ENCODE measurements around the gene PPP1R11. TPM values are rescaled to one million over a fixed set of nuclear protein-coding genes. Genes with fewer than 3 reads are reported as not detected.
A peak's percentile ranks its signal among the peaks of the same experiment; 100 is the strongest.

Gene PPP1R11
- polyA plus RNA-seq, 1 experiment: 53.5 TPM

DNA sequence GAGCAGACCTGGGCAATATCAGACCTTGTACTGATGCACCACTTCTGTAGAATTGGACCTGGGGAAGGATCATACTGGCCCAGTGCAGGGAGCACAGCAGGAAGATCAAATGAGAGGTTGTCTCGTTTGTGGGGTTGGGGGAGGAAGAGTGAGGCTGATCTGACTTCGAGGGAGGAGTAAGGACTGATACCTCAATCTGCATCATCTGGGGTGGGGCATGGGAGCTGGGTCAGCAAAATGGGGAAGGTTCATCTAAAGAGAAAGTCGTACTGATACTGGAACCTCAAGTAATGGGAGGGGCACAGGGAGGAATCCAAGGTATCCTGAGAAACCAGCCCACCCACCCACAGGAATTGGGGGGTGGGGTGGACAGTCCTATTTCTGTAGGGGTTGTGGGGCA, 4.9 kb downstream of the PPP1R11 start:
- ChIA-PET POLR2A (no interaction called here), CTCF (interaction anchor here (1.3 kb wide), 1 partner anchor 59 kb away, joined by 3 read pairs; no protein-coding TSS in a partner anchor)
- H3K4me3 ChIP-seq (ENCODE audit: low read depth, low read length): no peak overlapping the region
- H3K9me3 ChIP-seq (ENCODE audit: control insufficient read depth, insufficient read depth, low read length): no peaks in the 10 kb centered on the region; the same call in 1 of the 2 replicates
- peaks cover 57% of the 10 kb centered on the region for H3K27me3 ChIP-seq (ENCODE audit: control insufficient read depth, insufficient read depth, low read length)
- H3K27ac ChIP-seq (ENCODE audit: low read depth, low read length): no peak overlapping the region
- TF ChIP-seq CTCF (IDR thresholded peaks at IDR 0.05; ENCODE audit: low read depth, low read length): no peak
- DNase-seq (ENCODE audit: low read depth, low spot score): no peak

- Histone ChIP-seq H3K27me3 (ENCODE audit: control insufficient read depth, insufficient read depth, low read length) (peaks cover 74% of the 10 kb centered on the region), H3K4me3 (ENCODE audit: low read depth, low read length) (no peak overlapping the region), H3K27ac (ENCODE audit: low read depth, low read length) (no peak overlapping the region), H3K9me3 (ENCODE audit: control insufficient read depth, insufficient read depth, low read length) (no peaks in the 10 kb centered on the region; the same call in 1 of the 2 replicates)
- CTCF ChIA-PET: interaction anchor here (0.8 to 1.4 kb wide), 2 partner anchors 30 to 57 kb away, joined by 4 to 6 read pairs; no protein-coding TSS in a partner anchor
- no peak for TF ChIP-seq CTCF (IDR thresholded peaks at IDR 0.05; ENCODE audit: low read depth, low read length)
- POLR2A ChIA-PET: no interaction called here
- no peak for DNase-seq (ENCODE audit: low read depth, low spot score)
Observed at GRCh38 chr6:30073489-30074235, 6.7 kb downstream of the PPP1R11 start.

DNA sequence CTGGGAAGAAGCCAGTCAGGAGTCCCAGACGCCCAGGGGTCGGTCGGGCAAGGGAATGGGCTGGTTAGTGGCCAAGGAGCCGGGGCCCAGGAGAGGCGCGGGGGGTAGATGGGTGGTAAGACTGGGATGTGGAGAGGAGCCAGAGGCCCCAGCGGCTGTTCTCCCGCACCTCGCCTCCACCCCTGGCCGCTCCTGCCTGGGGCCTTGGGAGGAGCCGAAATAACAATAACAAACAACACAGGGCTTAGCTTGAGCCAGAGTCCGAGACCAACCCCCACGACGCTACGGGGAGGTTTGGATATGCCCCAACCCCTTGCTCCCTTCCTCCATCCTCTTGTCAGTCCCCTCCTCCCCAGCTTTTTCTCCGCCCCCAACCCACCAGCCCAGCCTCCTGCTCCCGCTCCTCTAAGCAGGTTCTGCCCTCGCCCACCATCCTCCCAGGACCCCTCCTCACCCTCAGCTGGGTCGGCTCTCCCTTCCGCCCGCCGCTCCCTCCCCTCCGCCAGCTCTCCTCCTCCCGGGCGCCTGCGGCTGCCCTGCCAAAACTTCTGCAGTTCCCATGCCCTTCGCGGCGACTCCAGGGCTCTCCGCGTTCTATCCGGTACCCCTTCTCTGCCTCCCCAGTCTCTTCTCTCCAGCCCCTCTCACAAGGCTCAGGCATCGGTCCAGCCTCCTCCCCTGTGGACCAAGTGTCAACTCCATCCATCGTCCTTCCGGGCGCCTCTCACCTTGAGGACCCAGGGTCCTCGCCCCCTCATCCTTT, 7.5 kb downstream of the PPP1R11 start:
- CTCF ChIA-PET: interaction anchor here (0.7 to 1.4 kb wide), 4 partner anchors 8 to 57 kb away, joined by 3 to 6 read pairs (median 4); no protein-coding TSS in a partner anchor
- POLR2A ChIA-PET: interaction anchor here (0.7 kb wide), 1 partner anchor 1793 kb away, joined by 5 read pairs; the partner anchor contains the start of gene PGBD1
- H3K4me3 ChIP-seq (ENCODE audit: low read depth, low read length): peak overlapping the region; percentile 35
- no peak for DNase-seq (ENCODE audit: low read depth, low spot score)
- TF ChIP-seq CTCF (IDR thresholded peaks at IDR 0.05; ENCODE audit: low read depth, low read length): no peak
- H3K27me3 ChIP-seq (ENCODE audit: control insufficient read depth, insufficient read depth, low read length): peaks cover 82% of the 10 kb centered on the region
- H3K9me3 ChIP-seq (ENCODE audit: control insufficient read depth, insufficient read depth, low read length): no peaks in the 10 kb centered on the region; the same call in 1 of the 2 replicates
- no peak overlapping the region for H3K27ac ChIP-seq (ENCODE audit: low read depth, low read length)

DNA sequence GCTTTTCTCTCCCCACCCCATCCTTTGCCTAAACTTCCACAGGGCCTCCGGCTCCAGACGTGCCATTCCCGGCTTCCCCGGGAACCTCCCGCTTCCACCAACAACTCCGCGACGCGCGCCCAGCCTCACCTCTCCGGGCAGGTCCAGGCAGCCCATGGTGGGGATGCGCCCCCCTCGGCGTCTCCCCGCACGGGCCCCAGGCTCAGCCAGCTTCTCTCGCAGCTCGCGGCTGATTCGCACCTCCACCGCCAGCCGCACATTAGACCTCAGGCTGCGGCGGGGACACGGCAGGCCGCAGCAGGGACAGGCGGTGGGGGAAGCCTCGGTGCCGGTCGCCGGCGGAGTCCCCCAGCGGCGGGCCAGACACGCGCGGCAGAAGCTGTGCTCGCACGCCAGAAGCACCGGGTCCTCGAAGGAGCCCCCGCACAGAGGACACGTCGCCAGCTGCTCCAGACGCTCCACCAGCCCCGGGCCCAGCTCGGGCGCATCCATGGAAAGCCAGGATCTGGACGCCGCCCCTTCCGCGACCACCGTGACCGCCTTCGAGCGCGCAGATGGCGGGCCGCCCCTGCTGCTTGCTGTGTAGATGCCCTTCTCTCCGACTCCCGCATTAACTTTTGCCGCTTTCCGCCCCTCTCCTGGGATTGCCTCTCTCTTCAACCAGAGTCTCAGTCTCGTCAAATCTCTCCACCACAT, 8.2 kb downstream of the PPP1R11 start, which contains the start of gene RNF39:
Gene RNF39, minus strand, starts transcription at position 676 of the 696 bp plus-strand sequence. Its CDS starts 184 bp downstream, at position 492.
- CTCF ChIA-PET: interaction anchor here (0.8 kb wide), 1 partner anchor 9 kb away, joined by 3 read pairs; no protein-coding TSS in a partner anchor
- no peaks in the 10 kb centered on the region; the same call in 1 of the 2 replicates for H3K9me3 ChIP-seq (ENCODE audit: control insufficient read depth, insufficient read depth, low read length)
- DNase-seq (ENCODE audit: low read depth, low spot score): no peak
- H3K27me3 ChIP-seq (ENCODE audit: control insufficient read depth, insufficient read depth, low read length): peaks cover 82% of the 10 kb centered on the region
- POLR2A ChIA-PET: interaction anchor here (0.7 kb wide), 1 partner anchor 1794 kb away, joined by 5 read pairs; the partner anchor contains the start of gene PGBD1
- TF ChIP-seq CTCF (IDR thresholded peaks at IDR 0.05; ENCODE audit: low read depth, low read length): no peak
- H3K4me3 ChIP-seq (ENCODE audit: low read depth, low read length): peak within 1 kb of the TSS; percentile 35
- H3K27ac ChIP-seq (ENCODE audit: low read depth, low read length): no peak within 1 kb of the TSS
